ENCODE results near the gene ASCC3. TPM values are rescaled to one million over a fixed set of nuclear protein-coding genes. Genes with fewer than 3 reads are reported as not detected.

Gene ASCC3
- total and polyA plus RNA-seq, 2 of the 4 experiments (the other 2 are of a cell fraction) = 25.8 to 104 TPM

GRCh38 chr6:100599088-100599770 lies 281.9 kb downstream of the ASCC3 start:
- Histone ChIP-seq H3K4me3 (ENCODE audit: insufficient read depth, low read depth, low read length) (no peak overlapping the region), H4K91ac (ENCODE audit: insufficient read depth, low read depth, low read length) (no peak overlapping the region), H3K27ac (ENCODE audit: insufficient read depth, low read length) (no peak overlapping the region), H2BK15ac (ENCODE audit: low read depth, low read length) (no peak overlapping the region), H3K79me1 (ENCODE audit: low read depth in 1 of 2, low read length in 2 of 2) (peaks cover 0 to 3% of the 10 kb centered on the region in 2 experiments; a peak in 1 of 4 replicates), H2AK5ac (ENCODE audit: low read depth, low read length) (no peak overlapping the region), H3K23ac (ENCODE audit: low read depth, low read length) (no peak overlapping the region), H2BK120ac (ENCODE audit: low read depth, low read length) (no peak overlapping the region), H3K56ac (ENCODE audit: extremely low read depth, insufficient read depth, low read length) (no peak overlapping the region), H3K36me3 (ENCODE audit: control insufficient read depth, insufficient read depth, low read length) (peaks cover 9% of the 10 kb centered on the region), H3K4ac (ENCODE audit: low read depth, low read length) (no peak overlapping the region), H4K5ac (ENCODE audit: low read depth, low read length) (no peak overlapping the region), H2BK20ac (ENCODE audit: low read depth, low read length) (no peak overlapping the region), H3K14ac (replicated peaks; ENCODE audit: low read depth, low read length) (no peak overlapping the region), H3K9ac (ENCODE audit: low read depth, low read length) (no peak overlapping the region), H4K20me1 (ENCODE audit: insufficient read depth, low read length) (no peaks in the 10 kb centered on the region), H3K9me3 (ENCODE audit: control insufficient read depth, insufficient read depth, low read length) (no peaks in the 10 kb centered on the region), H2AK9ac (replicated peaks; ENCODE audit: low read depth, low read length, poor library complexity) (no peak overlapping the region), H2BK5ac (ENCODE audit: low read depth, low read length, poor library complexity, severe bottlenecking) (no peak overlapping the region), H3K4me2 (ENCODE audit: low read depth, low read length) (no peak overlapping the region), H3K4me1 (ENCODE audit: control insufficient read depth, insufficient read depth, low read length) (no peaks in the 10 kb centered on the region), H4K8ac (ENCODE audit: low read depth in 2 of 2, low read length in 2 of 2) (no peak overlapping the region), H2AFZ (replicated peaks; ENCODE audit: low read length, poor library complexity) (no peak overlapping the region), H3K9me1 (ENCODE audit: insufficient read depth, low read length) (peaks cover 2% of the 10 kb centered on the region; the same call in 1 of the 2 replicates), H3K27me3 (ENCODE audit: control insufficient read depth, insufficient read depth, low read length) (no peaks in the 10 kb centered on the region), H3K18ac (ENCODE audit: low read depth, low read length) (no peak overlapping the region)
- TF ChIP-seq FOS (IDR thresholded peaks at IDR 0.05; ENCODE audit: low read depth, low read length) (no peak), MAFK (IDR thresholded peaks at IDR 0.05; ENCODE audit: low read depth, low read length) (peak; percentile 89), MAZ (IDR thresholded peaks at IDR 0.05; ENCODE audit: borderline replicate concordance, low read depth, low read length) (no peak)
- TF ChIP-seq, protein P1, sequence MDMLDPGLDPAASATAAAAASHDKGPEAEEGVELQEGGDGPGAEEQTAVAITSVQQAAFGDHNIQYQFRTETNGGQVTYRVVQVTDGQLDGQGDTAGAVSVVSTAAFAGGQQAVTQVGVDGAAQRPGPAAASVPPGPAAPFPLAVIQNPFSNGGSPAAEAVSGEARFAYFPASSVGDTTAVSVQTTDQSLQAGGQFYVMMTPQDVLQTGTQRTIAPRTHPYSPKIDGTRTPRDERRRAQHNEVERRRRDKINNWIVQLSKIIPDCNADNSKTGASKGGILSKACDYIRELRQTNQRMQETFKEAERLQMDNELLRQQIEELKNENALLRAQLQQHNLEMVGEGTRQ (IDR thresholded peaks at IDR 0.05; ENCODE audit: low read depth, low read length) = no peak
- in situ Hi-C loops (cut with MboI; ENCODE audit: low sequenced_read_pairs) (no loop called here), intact Hi-C loops (cut with micrococcal nuclease) (no loop called here), dilution Hi-C loops (cut with HindIII; ENCODE audit: low sequenced_read_pairs, unreplicated experiment) (no loop called here)
- no CpG with 5 or more reads among the region's 1 CpG for WGBS, 2 experiments (ENCODE audit: extremely low coverage in 2 of 2, insufficient read length in 1 of 2)
- no TSS peak for BruUV-seq (replicated peaks)
- no peak for ATAC-seq (ENCODE audit: low read depth)
- POLR2A ChIA-PET (ENCODE audit: unreplicated experiment) = no interaction called here
- no peak for DNase-seq
- CTCF ChIA-PET = no interaction called here
